GM11168 (cell line): ENCODE data around the gene CHN1.

ENCODE experiments used
- in situ Hi-C: fragments of 300-500 bp; cut with MboI; formaldehyde crosslinking; loops from one replicate; pipeline ENCODE4 v1.12.0; 2022; ENCODE audit warnings: low sequenced_read_pairs; ENCODE audit not compliant: unreplicated experiment

CHN1 gene

GRCh38 chr2:174878537-174879147, 126.5 kb downstream of the CHN1 start:
- in situ Hi-C loops: no loop called here

GRCh38 chr2:174877751-174878150, 127.4 kb downstream of the CHN1 start:
- in situ Hi-C loops: no loop called here

GRCh38 chr2:174877301-174877700, 127.9 kb downstream of the CHN1 start:
- in situ Hi-C loops: no loop called here

- in situ Hi-C loops: no loop called here
Observed at GRCh38 chr2:174874085-174874484, 131.1 kb downstream of the CHN1 start.

GRCh38 chr2:174873471-174873870, 131.7 kb downstream of the CHN1 start:
- in situ Hi-C loops: no loop called here

GRCh38 chr2:174870787-174871186, 134.4 kb downstream of the CHN1 start:
- in situ Hi-C loops: no loop called here

GRCh38 chr2:174868878-174869277, 136.3 kb downstream of the CHN1 start:
- in situ Hi-C loops: no loop called here

- in situ Hi-C loops: no loop called here
Observed at GRCh38 chr2:174866421-174866820, 138.8 kb downstream of the CHN1 start.

GRCh38 chr2:174863183-174863582, 142.0 kb downstream of the CHN1 start:
- in situ Hi-C loops: no loop called here

- in situ Hi-C loops: no loop called here
Observed at GRCh38 chr2:174859563-174860169, 145.5 kb downstream of the CHN1 start.

GRCh38 chr2:174858745-174859144, 146.4 kb downstream of the CHN1 start:
- in situ Hi-C loops: no loop called here

- in situ Hi-C loops: no loop called here
Observed at GRCh38 chr2:174856447-174856846, 148.7 kb downstream of the CHN1 start.

GRCh38 chr2:174846941-174847938, 157.9 kb downstream of the CHN1 start:
- in situ Hi-C loops: no loop called here

GRCh38 chr2:174846218-174846617, 159.0 kb downstream of the CHN1 start:
- in situ Hi-C loops: no loop called here

GRCh38 chr2:174844295-174844708, 160.9 kb downstream of the CHN1 start:
- in situ Hi-C loops: no loop called here

- in situ Hi-C loops: no loop called here
Observed at GRCh38 chr2:174842496-174842895, 162.7 kb downstream of the CHN1 start.

GRCh38 chr2:174841936-174842335, 163.2 kb downstream of the CHN1 start:
- in situ Hi-C loops: no loop called here

GRCh38 chr2:174841350-174841749, 163.8 kb downstream of the CHN1 start:
- in situ Hi-C loops: no loop called here

- in situ Hi-C loops: no loop called here
Observed at GRCh38 chr2:174840436-174840835, 164.7 kb downstream of the CHN1 start.

- in situ Hi-C loops: no loop called here
Observed at GRCh38 chr2:174839662-174840061, 165.5 kb downstream of the CHN1 start.

- in situ Hi-C loops: no loop called here
Observed at GRCh38 chr2:174836995-174837390, 168.2 kb downstream of the CHN1 start.
